DMS 273 (cell line): ENCODE measurements around the gene UGT2B11.
"Not testable (repeated sequence)": the region's sequence is repeated elsewhere in the genome, so short reads cannot be mapped to it uniquely, and the experiment has no call there.

Experiments
- DNase-seq: peaks from one replicate; lab custom pipeline; 2025; ENCODE audit not compliant: unreplicated experiment; lab: John Stamatoyannopoulos, UW

Gene UGT2B11

GRCh38 chr4:69170233-69171134 is 44.1 kb downstream of the UGT2B11 start:
- peak; percentile 32 for DNase-seq

GRCh38 chr4:69169171-69169570 is 45.4 kb downstream of the UGT2B11 start:
- DNase-seq, result not testable (repeated sequence)

GRCh38 chr4:69167300-69167699 is 47.2 kb downstream of the UGT2B11 start:
- no peak for DNase-seq

- not testable (repeated sequence) for DNase-seq
Measured at GRCh38 chr4:69166376-69166775, 48.2 kb downstream of the UGT2B11 start.

GRCh38 chr4:69165707-69166106 is 48.8 kb downstream of the UGT2B11 start:
- not testable (repeated sequence) for DNase-seq

- peak; percentile 14 for DNase-seq
Measured at GRCh38 chr4:69156913-69157312, 57.6 kb downstream of the UGT2B11 start.

GRCh38 chr4:69154021-69154420 is 60.5 kb downstream of the UGT2B11 start:
- no peak for DNase-seq
